ENCODE measurements around the gene SLCO1C1.
"Not testable (repeated sequence)": the region's sequence is repeated elsewhere in the genome, so short reads cannot be mapped to it uniquely, and the experiment has no call there.

The SLCO1C1 gene

DNA sequence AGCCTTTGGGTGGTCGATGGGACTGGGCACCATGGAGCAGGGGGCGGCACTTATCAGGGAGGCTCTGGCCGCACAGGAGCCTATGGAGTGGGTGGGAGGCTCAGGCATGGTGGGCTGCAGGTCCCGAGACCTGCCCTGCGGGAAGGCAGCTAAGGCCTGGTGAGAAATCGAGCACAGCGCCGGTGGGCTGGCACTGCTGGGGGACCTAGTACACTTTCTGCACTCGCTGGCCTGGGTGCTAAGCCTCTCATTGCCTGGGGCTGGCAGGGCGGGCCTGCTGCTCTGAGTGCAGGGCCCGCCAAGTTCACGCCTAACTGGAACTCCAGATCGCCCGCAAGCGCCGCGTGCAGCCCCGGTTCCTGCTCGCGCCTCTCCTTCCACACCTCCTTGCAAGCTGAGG lies 82.3 kb downstream of the SLCO1C1 start:
- no peak overlapping the region for H3K27ac Mint-ChIP-seq
- H3K27me3 Mint-ChIP-seq (ENCODE audit: low read depth), result no peaks in the 10 kb centered on the region
- TF ChIP-seq, protein P1, sequence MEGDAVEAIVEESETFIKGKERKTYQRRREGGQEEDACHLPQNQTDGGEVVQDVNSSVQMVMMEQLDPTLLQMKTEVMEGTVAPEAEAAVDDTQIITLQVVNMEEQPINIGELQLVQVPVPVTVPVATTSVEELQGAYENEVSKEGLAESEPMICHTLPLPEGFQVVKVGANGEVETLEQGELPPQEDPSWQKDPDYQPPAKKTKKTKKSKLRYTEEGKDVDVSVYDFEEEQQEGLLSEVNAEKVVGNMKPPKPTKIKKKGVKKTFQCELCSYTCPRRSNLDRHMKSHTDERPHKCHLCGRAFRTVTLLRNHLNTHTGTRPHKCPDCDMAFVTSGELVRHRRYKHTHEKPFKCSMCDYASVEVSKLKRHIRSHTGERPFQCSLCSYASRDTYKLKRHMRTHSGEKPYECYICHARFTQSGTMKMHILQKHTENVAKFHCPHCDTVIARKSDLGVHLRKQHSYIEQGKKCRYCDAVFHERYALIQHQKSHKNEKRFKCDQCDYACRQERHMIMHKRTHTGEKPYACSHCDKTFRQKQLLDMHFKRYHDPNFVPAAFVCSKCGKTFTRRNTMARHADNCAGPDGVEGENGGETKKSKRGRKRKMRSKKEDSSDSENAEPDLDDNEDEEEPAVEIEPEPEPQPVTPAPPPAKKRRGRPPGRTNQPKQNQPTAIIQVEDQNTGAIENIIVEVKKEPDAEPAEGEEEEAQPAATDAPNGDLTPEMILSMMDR (IDR thresholded peaks at IDR 0.05; ENCODE audit: unreplicated experiment in 3 of 3), result no peak
- peaks cover 19% of the 10 kb centered on the region for H3K9me3 Mint-ChIP-seq
- no peaks in the 10 kb centered on the region for H3K4me1 Mint-ChIP-seq
- no peaks in the 10 kb centered on the region for H3K36me3 Mint-ChIP-seq (ENCODE audit: low read depth)
- H3K4me3 Mint-ChIP-seq, result no peak overlapping the region

DNA sequence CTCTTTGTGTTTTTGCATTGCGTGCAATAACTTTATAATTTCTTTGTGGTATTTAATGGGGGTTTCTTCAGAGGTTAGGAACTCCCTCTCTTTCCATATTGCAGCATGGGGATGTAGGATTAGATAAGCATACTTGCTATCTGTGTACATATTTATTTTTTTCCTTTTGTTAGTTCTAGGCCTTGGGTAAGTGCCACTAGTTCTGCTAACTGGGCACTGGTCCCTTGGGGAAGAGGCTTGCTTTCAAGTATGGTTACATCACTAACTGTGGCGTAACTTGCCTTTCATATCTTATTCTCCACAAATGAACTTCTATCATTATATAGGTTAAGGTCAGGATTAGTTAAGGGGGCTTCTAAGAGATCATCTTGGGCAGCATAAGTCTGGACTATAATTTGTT lies 83.8 kb downstream of the SLCO1C1 start:
- Mint-ChIP-seq H3K4me3 (no peak overlapping the region), H3K27ac (no peak overlapping the region), H3K27me3 (ENCODE audit: low read depth) (no peaks in the 10 kb centered on the region), H3K36me3 (ENCODE audit: low read depth) (no peaks in the 10 kb centered on the region), H3K9me3 (peaks cover 17% of the 10 kb centered on the region), H3K4me1 (no peaks in the 10 kb centered on the region)
- TF ChIP-seq, protein P1 (IDR thresholded peaks at IDR 0.05; ENCODE audit: unreplicated experiment in 3 of 3), result no peak

DNA sequence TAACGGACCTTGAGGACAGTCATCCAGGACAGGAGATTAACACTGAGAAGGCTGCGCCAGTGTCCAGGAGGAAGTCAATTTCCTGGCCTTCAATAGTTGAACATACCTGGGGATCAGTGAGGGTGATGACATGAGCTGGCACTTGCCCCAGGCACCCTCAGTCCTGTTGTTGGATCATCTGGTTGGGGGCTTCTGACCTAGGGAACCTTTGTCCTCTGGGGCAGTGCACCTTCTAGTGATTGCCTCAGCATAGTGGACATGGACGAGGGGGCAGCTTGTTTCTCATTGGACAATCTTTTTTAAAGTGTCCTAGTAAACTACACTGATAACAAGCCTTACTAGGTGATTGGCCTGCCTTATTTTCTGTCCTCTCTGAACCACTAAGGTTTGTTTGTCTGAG lies 84.8 kb downstream of the SLCO1C1 start:
- not testable (repeated sequence) for H3K4me1 Mint-ChIP-seq; H3K27ac Mint-ChIP-seq; H3K36me3 Mint-ChIP-seq (ENCODE audit: low read depth); H3K27me3 Mint-ChIP-seq (ENCODE audit: low read depth); H3K4me3 Mint-ChIP-seq
- H3K9me3 Mint-ChIP-seq, result peaks cover 17% of the 10 kb centered on the region

DNA sequence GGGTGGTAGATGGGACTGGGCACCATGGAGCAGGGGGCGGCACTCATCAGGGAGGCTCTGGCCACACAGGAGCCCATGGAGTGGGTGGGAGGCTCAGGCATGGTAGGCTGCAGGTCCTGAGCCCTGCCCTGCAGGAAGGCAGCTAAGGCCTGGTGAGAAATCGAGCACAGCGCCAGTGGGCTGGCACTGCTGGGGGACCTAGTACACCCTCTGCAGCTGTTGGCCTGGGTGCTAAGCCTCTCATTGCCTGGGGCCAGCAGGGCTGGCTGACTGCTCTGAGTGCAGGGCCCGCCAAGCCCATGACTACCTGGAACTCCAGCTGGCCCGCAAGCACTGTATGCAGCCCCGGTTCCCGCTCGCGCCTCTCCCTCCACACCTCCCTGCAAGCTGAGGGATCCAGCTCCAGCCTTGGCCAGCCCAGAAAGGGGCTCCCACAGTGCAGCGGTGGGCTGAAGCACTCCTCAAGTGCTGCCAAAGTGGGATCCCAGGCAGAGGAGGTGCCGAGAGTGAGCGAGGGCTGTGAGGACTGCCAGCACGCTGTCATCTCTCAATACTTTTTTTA lies 88.7 kb downstream of the SLCO1C1 start:
- H3K9me3 Mint-ChIP-seq; H3K27me3 Mint-ChIP-seq (ENCODE audit: low read depth); H3K4me1 Mint-ChIP-seq; H3K27ac Mint-ChIP-seq; H3K4me3 Mint-ChIP-seq; H3K36me3 Mint-ChIP-seq (ENCODE audit: low read depth): not testable (repeated sequence)

GRCh38 chr12:20792971-20793370 lies 97.8 kb downstream of the SLCO1C1 start:
- TF ChIP-seq, protein P1 (IDR thresholded peaks at IDR 0.05; ENCODE audit: unreplicated experiment in 3 of 3), result no peak
- Mint-ChIP-seq H3K36me3 (ENCODE audit: low read depth) (no peaks in the 10 kb centered on the region), H3K4me3 (no peak overlapping the region), H3K27me3 (ENCODE audit: low read depth) (no peaks in the 10 kb centered on the region), H3K27ac (no peak overlapping the region), H3K9me3 (no peaks in the 10 kb centered on the region), H3K4me1 (no peaks in the 10 kb centered on the region)

DNA sequence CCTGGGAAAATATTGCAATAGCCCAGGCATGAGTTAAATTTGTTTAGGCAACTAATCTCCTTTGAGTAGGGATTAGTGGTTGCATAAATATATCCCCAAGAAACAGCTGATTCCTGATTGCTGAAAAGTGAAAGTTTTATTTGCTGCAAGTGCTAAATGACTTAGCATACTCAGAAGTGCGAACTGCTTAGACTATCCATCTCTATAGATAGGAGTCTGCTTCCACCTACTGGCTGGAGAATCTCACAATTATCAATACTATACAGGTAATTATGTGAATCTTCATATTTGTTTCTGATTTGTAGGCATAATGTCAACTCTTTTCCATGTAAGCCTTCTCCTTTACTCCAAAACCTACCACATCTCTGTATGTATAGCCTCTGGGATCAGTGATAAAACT lies 103.4 kb downstream of the SLCO1C1 start:
- H3K36me3 Mint-ChIP-seq (ENCODE audit: low read depth), result no peaks in the 10 kb centered on the region
- no peaks in the 10 kb centered on the region for H3K4me1 Mint-ChIP-seq
- no peak overlapping the region for H3K4me3 Mint-ChIP-seq

GRCh38 chr12:20800160-20800559 lies 105.0 kb downstream of the SLCO1C1 start:
- Mint-ChIP-seq H3K27ac (no peak overlapping the region), H3K4me3 (no peak overlapping the region), H3K4me1 (no peaks in the 10 kb centered on the region), H3K9me3 (no peaks in the 10 kb centered on the region), H3K36me3 (ENCODE audit: low read depth) (no peaks in the 10 kb centered on the region), H3K27me3 (ENCODE audit: low read depth) (no peaks in the 10 kb centered on the region)
- TF ChIP-seq, protein P1 (IDR thresholded peaks at IDR 0.05; ENCODE audit: unreplicated experiment in 3 of 3), result no peak

More for the DNA sequence above, 103.4 kb downstream of the SLCO1C1 start:
- Mint-ChIP-seq H3K9me3 (no peaks in the 10 kb centered on the region), H3K27me3 (ENCODE audit: low read depth) (no peaks in the 10 kb centered on the region), H3K27ac (no peak overlapping the region)
- TF ChIP-seq, protein P1 (IDR thresholded peaks at IDR 0.05; ENCODE audit: unreplicated experiment in 3 of 3), result peak; percentile 44 to 52 (median 47)
